HepG2 (cell line): ENCODE data around the gene RAC3. TPM values are rescaled to one million over a fixed set of nuclear protein-coding genes. Genes with fewer than 3 reads are reported as not detected.
A peak's percentile ranks its signal among the peaks of the same experiment; 100 is the strongest.

Source experiments
- ATAC-seq: fragments of 200-7000 bp; cut with Tn5 transposase; 3 replicates; pipeline ENCODE4 v1.9.1; 2020; ENCODE audit warnings: mild to moderate bottlenecking, moderate library complexity
- BruUV-seq: library from RNA; stranded (reverse); fragments of 400-500 nt; replicated peaks from 2 replicates; lab custom pipeline; 2021; lab: Mats Ljungman, UMichigan
- CTCF ChIA-PET: fragments of 300-600 bp; formaldehyde crosslinking; extraction: SDS; loops from one replicate; lab custom pipeline; 2021; ENCODE audit warnings: low total read pairs, inconsistent platforms, low intra/inter-chr PET ratio; lab: Yijun Ruan, JAX
- POLR2A ChIA-PET: fragments of 350-600 bp; sonication (Branson Sonifier 250); formaldehyde crosslinking; loops from one replicate; lab custom pipeline; 2020; ENCODE audit warnings: antibody characterized with exemption, inconsistent platforms; lab: Yijun Ruan, JAX
- DNase-seq: peaks from one replicate; pipeline ENCODE4 v3.0.0-alpha.2; 2015; ENCODE audit warnings: low spot score
- FAIRE-seq: peaks from 3 replicates; lab custom pipeline; 2011; peaks lifted over from hg19 to GRCh38; lab: Jason Lieb, UNC
- H2AFZ ChIP-seq: one replicate; pipeline ENCODE4 v1.6.1; 2011; ENCODE audit warnings: low read length, inconsistent platforms
- H3K27ac ChIP-seq: fragments of 300-600 bp; 3 replicates; pipeline ENCODE4 v1.8.0; 2011; ENCODE audit warnings: mixed run types, mild to moderate bottlenecking, mixed read lengths, low read length, inconsistent platforms; ENCODE audit not compliant: insufficient read depth; ENCODE audit errors: extremely low read length
- H3K27me3 ChIP-seq, 2 experiments: fragments of 200-600 bp in 1 of 2; 2 replicates in 1 of 2; 3 replicates in 1 of 2; pipeline versions ENCODE4 v1.6.0 to v1.8.0; 2011; ENCODE audit warnings: low read length in 2 of 2, mild to moderate bottlenecking in 2 of 2, moderate library complexity in 2 of 2, inconsistent platforms in 1 of 2; ENCODE audit not compliant: insufficient read depth in 2 of 2, control insufficient read depth in 1 of 2
- H3K36me3 ChIP-seq, 2 experiments: fragments of 200-600 bp in 1 of 2; replicated peaks in 1 of 2; 2 replicates in 1 of 2; 3 replicates in 1 of 2; pipeline versions ENCODE4 v1.5.1 to v1.8.0; 2011; ENCODE audit warnings: low read length in 2 of 2, inconsistent platforms in 1 of 2; ENCODE audit not compliant: insufficient read depth in 2 of 2, control insufficient read depth in 1 of 2
- H3K4me1 ChIP-seq: 2 replicates; pipeline ENCODE4 v1.5.1; 2012; ENCODE audit warnings: low read length, inconsistent platforms; ENCODE audit not compliant: insufficient read depth
- H3K4me2 ChIP-seq: 2 replicates; pipeline ENCODE4 v1.6.0; 2011; ENCODE audit warnings: low read depth, low read length, inconsistent platforms
- H3K4me3 ChIP-seq, 3 experiments: fragments of 200-600 bp in 1 of 3; sonication (generic), shearing (Covaris generic) in 1 of 3; replicated peaks in 1 of 3; 2 replicates each; pipeline ENCODE4 v1.5.1; 2011 to 2016; ENCODE audit warnings: low read length in 3 of 3, inconsistent platforms in 2 of 3, low read depth in 2 of 3, mild to moderate bottlenecking in 2 of 3, control low read depth in 1 of 3, mixed read lengths in 1 of 3; ENCODE audit not compliant: insufficient read depth in 1 of 3
- H3K79me2 ChIP-seq: one replicate; pipeline ENCODE4 v1.6.1; 2011; ENCODE audit warnings: low read length, inconsistent platforms; ENCODE audit not compliant: insufficient read depth
- H3K9ac ChIP-seq: 2 replicates; pipeline ENCODE4 v1.6.0; 2011; ENCODE audit warnings: mild to moderate bottlenecking, low read depth, low read length, inconsistent platforms; ENCODE audit not compliant: insufficient read depth
- H3K9me3 ChIP-seq: 2 replicates; pipeline ENCODE4 v1.5.1; 2012; ENCODE audit warnings: mild to moderate bottlenecking, low read length
- H4K20me1 ChIP-seq: 2 replicates; pipeline ENCODE4 v1.6.0; 2011; ENCODE audit warnings: inconsistent platforms, mild to moderate bottlenecking, low read length, moderate library complexity; ENCODE audit not compliant: insufficient read depth
- MEIS2 ChIP-seq: sonication (generic); formaldehyde crosslinking; IDR thresholded peaks from 2 replicates; pipeline ENCODE4 v1.9.0; 2021; ENCODE audit warnings: mild to moderate bottlenecking, missing genetic modification reagents
- MIXL1 ChIP-seq: IDR thresholded peaks from 2 replicates; pipeline ENCODE4 v1.6.1; 2016
- SRF ChIP-seq: IDR thresholded peaks from 2 replicates; pipeline ENCODE4 v1.6.1; 2011; ENCODE audit warnings: mild to moderate bottlenecking, low read depth, low read length, moderate library complexity
- SUZ12 ChIP-seq: fragments of 150-350 bp; IDR thresholded peaks from 2 replicates; pipeline ENCODE4 v1.6.1; 2014; ENCODE audit warnings: low read depth, low read length
- ZBTB46 ChIP-seq: sonication (generic); formaldehyde crosslinking; IDR thresholded peaks from 2 replicates; pipeline ENCODE4 v1.4.0; 2020; ENCODE audit warnings: mild to moderate bottlenecking, missing genetic modification reagents, borderline replicate concordance
- ZFAT ChIP-seq: sonication (generic); formaldehyde crosslinking; conservative IDR thresholded peaks from 2 replicates; pipeline ENCODE4 v1.8.1; 2023; ENCODE audit warnings: missing genetic modification reagents, inconsistent platforms
- ZFP82 ChIP-seq: sonication (generic); formaldehyde crosslinking; IDR thresholded peaks from 2 replicates; pipeline ENCODE4 v1.5.1; 2020; ENCODE audit warnings: mild to moderate bottlenecking, missing genetic modification reagents, borderline replicate concordance
- ZNF142 ChIP-seq: sonication (generic); formaldehyde crosslinking; IDR thresholded peaks from 2 replicates; pipeline ENCODE4 v1.4.0; 2020; ENCODE audit warnings: missing genetic modification reagents
- ZNF549 ChIP-seq: sonication (generic); formaldehyde crosslinking; IDR thresholded peaks from 2 replicates; pipeline ENCODE4 v1.5.0; 2020; ENCODE audit warnings: missing genetic modification reagents
- ZNF609 ChIP-seq: sonication (generic); formaldehyde crosslinking; IDR thresholded peaks from 2 replicates; pipeline ENCODE4 v1.4.0; 2020; ENCODE audit warnings: mild to moderate bottlenecking, missing genetic modification reagents, borderline replicate concordance
- ZNF761 ChIP-seq: sonication (generic); formaldehyde crosslinking; conservative IDR thresholded peaks from 2 replicates; pipeline ENCODE4 v1.4.0; 2020; ENCODE audit warnings: mild to moderate bottlenecking, missing genetic modification reagents
- WGBS: methylation state at CpG from one replicate; pipeline ENCODE4 v1.1.6; 2017; ENCODE audit warnings: low lambda C conversion rate; 5-methylcytosine and 5-hydroxymethylcytosine counted together
- in situ Hi-C: cut with HindIII; loops from 2 replicates; pipeline ENCODE4 v1.10.0; 2017; ENCODE audit warnings: low pct_unique_long_range_greater_than_20kb; ENCODE audit not compliant: extremely low pct_ligation_motif_present
- intact Hi-C: fragments of 100-400 bp; cut with micrococcal nuclease; formaldehyde crosslinking; loops from one replicate; pipeline ENCODE4 v1.10.0; 2022; ENCODE audit not compliant: unreplicated experiment
- polyA plus RNA-seq, 8 experiments: library from polyadenylated mRNA; depleted of rRNA in 3 of 8; stranded (reverse) in 7 of 8; unstranded in 1 of 8; fragments of >200 nt; fragmentation: Illumina TruSeq in 4 of 8; extraction: Trizol in 4 of 8; gene quantifications; 2 replicates each; pipeline versions ENCODE4 v1.2.1 to v1.2.3, GENCODE V29; 2011 to 2016; ENCODE audit warnings: low read depth in 4 of 8, missing spikeins in 1 of 8, mixed read lengths in 1 of 8; ENCODE audit not compliant: insufficient read depth in 1 of 8
- total RNA-seq, 5 experiments: library from RNA; depleted of rRNA; stranded (reverse); fragments of >200 nt; fragmentation: Illumina TruSeq; extraction: Trizol; gene quantifications; 2 replicates each; pipeline ENCODE4 v1.2.3, GENCODE V29; 2016; ENCODE audit warnings: low read depth in 1 of 5

The RAC3 gene
- total and polyA plus RNA-seq, 2 of the 13 experiments (the other 11 are each of a cell fraction or from before 2014, with no cell fraction given) = 10.5 to 21.3 TPM

- Histone ChIP-seq H3K4me2 (peak overlapping the region; percentile 45), H2AFZ (no peak overlapping the region), H3K9ac (peak overlapping the region; percentile 31; the same call in 1 of the 2 replicates), H3K79me2 (peaks cover 13% of the 10 kb centered on the region), H3K27ac (peak overlapping the region; percentile 22), H3K4me1 (peaks cover 68% of the 10 kb centered on the region), H3K4me3 (peak overlapping the region in 1 of 3 experiments; percentile 19; a peak in 1 of 6 replicates), H3K27me3 (no peaks in the 10 kb centered on the region), H3K9me3 (no peaks in the 10 kb centered on the region), H3K36me3 (peaks cover 4 to 12% of the 10 kb centered on the region in 2 experiments), H4K20me1 (peaks cover 20% of the 10 kb centered on the region)
- WGBS = 25% methylated on average over 7 of the region's 8 CpGs
- peak; percentile 8 for ATAC-seq
- BruUV-seq = no TSS peak
- intact Hi-C loops (loop anchor here (5.0 kb wide), 1 partner anchor 113 kb away; no protein-coding TSS in a partner anchor), in situ Hi-C loops (loop anchor here (5.0 kb wide), 1 partner anchor 118 kb away; no protein-coding TSS in a partner anchor)
- CTCF ChIA-PET = no interaction called here
- POLR2A ChIA-PET = interaction anchor here (1.0 to 1.7 kb wide), 2 partner anchors 17 kb away, joined by 3 to 5 read pairs; partner anchors contain the start of genes CENPX and LRRC45
- DNase-seq = peak; percentile 57
- FAIRE-seq = no peak
- no peak for TF ChIP-seq ZFP82 (CRISPR knock-in tag)
- TF ChIP-seq SRF = no peak
- TF ChIP-seq SUZ12 = no peak
- no peak for TF ChIP-seq ZNF549 (CRISPR knock-in tag)
- no peak; the same call in 1 of the 2 replicates for TF ChIP-seq MIXL1 (CRISPR knock-in tag)
- peak; percentile 45; the same call in 1 of the 2 replicates for TF ChIP-seq ZNF609 (CRISPR knock-in tag)
- no peak for TF ChIP-seq ZBTB46 (CRISPR knock-in tag)
- 0 out of 2 replicates have a peak, but pooled peaks have one; percentile 33 for TF ChIP-seq ZNF761 (CRISPR knock-in tag)
- TF ChIP-seq ZNF142 (CRISPR knock-in tag) = no peak
- TF ChIP-seq MEIS2 (CRISPR knock-in tag) = no peak
- no peak for TF ChIP-seq ZFAT (CRISPR knock-in tag)
Observed at GRCh38 chr17:82039695-82040299, 8.3 kb downstream of the RAC3 start.
